K562 (cell line): ENCODE data around the gene SH2D4B. TPM values are rescaled to one million over a fixed set of nuclear protein-coding genes. Genes with fewer than 3 reads are reported as not detected.

Source experiments
- BHLHE40 ChIP-seq: IDR thresholded peaks from 2 replicates; pipeline ENCODE4 v1.6.1; 2011; ENCODE audit warnings: low read length, improper control_type of control experiment
- CBX8 ChIP-seq: fragments of 200-600 bp; sonication (generic); IDR thresholded peaks from 2 replicates; pipeline ENCODE4 v1.6.1; 2012; ENCODE audit warnings: borderline replicate concordance, mixed run types, low read depth, mild to moderate bottlenecking, moderate library complexity, mixed read lengths, low read length, control low read depth, inconsistent platforms; ENCODE audit not compliant: poor library complexity, severe bottlenecking; ENCODE audit errors: extremely low read depth
- POLR3A ChIP-seq: IDR thresholded peaks from 2 replicates; pipeline ENCODE4 v1.6.1; 2011; ENCODE audit warnings: borderline replicate concordance, mild to moderate bottlenecking, moderate library complexity; ENCODE audit not compliant: insufficient read length, insufficient read depth; ENCODE audit errors: extremely low read depth
- ZNF124 ChIP-seq: sonication (generic); formaldehyde crosslinking; IDR thresholded peaks from 2 replicates; pipeline ENCODE4 v1.8.1; 2022; ENCODE audit warnings: missing genetic modification reagents
- ZNF407 ChIP-seq: fragments of 450-650 bp; IDR thresholded peaks from 2 replicates; pipeline ENCODE4 v1.6.1; 2016; ENCODE audit warnings: low read depth
- ZNF79 ChIP-seq: fragments of 250-450 bp; sonication (Bioruptor Pico); IDR thresholded peaks from 2 replicates; pipeline ENCODE4 v1.4.0; 2020; ENCODE audit warnings: low read depth, mild to moderate bottlenecking, moderate library complexity
- polyA plus RNA-seq, 8 experiments: library from polyadenylated mRNA; depleted of rRNA in 4 of 8; stranded (reverse) in 5 of 8; unstranded in 3 of 8; fragments of >200 nt; fragmentation: Nextera tagmentation in 2 of 8; fragmentation: Illumina TruSeq in 1 of 8; extraction: Ambion mirVana in 2 of 8; extraction: Trizol in 1 of 8; gene quantifications; 2 replicates each; pipeline versions ENCODE4 v1.2.1 to v1.2.3, GENCODE V29; 2011 to 2014; ENCODE audit warnings: inconsistent platforms in 1 of 8, missing spikeins in 1 of 8
- total RNA-seq, 7 experiments: library from RNA; depleted of rRNA in 6 of 7; stranded (reverse); fragments of >200 nt in 6 of 7; fragmentation: Illumina TruSeq in 2 of 7; extraction: Trizol in 2 of 7; gene quantifications; 2 replicates each; pipeline versions ENCODE4 v1.2.1 to v1.2.3, GENCODE V29; 2011 to 2021; ENCODE audit warnings: low replicate concordance in 1 of 7

SH2D4B gene
- total and polyA plus RNA-seq, 9 of the 15 experiments (the other 6 are each of a cell fraction or from before 2014, with no cell fraction given) = 0.03 to 0.14 (median 0.04) TPM; not detected in 4

GRCh38 chr10:80611481-80612185, 73.9 kb downstream of the SH2D4B start (continued):
- TF ChIP-seq ZNF407 = no peak
- TF ChIP-seq ZNF79 = no peak
- TF ChIP-seq CBX8 = no peak
- TF ChIP-seq ZNF124 = no peak
- TF ChIP-seq BHLHE40 = no peak
- TF ChIP-seq POLR3A = no peak
